WTC11 (cell line): ENCODE measurements around the gene CD48.

Source experiments
- CBFB ChIP-seq: sonication (generic); formaldehyde crosslinking; IDR thresholded peaks from 2 replicates; pipeline ENCODE4 v1.8.1; 2022; ENCODE audit warnings: mild to moderate bottlenecking, low read depth, missing genetic modification reagents
- CTCF ChIP-seq: fragments of 200-600 bp; IDR thresholded peaks from 2 replicates; pipeline ENCODE4 v1.8.0; 2022; ENCODE audit warnings: antibody characterized with exemption
- FOXP1 ChIP-seq: sonication (generic); formaldehyde crosslinking; IDR thresholded peaks from 2 replicates; pipeline ENCODE4 v1.8.0; 2022; ENCODE audit warnings: missing genetic modification reagents, mild to moderate bottlenecking, moderate library complexity, borderline replicate concordance
- TF ChIP-seq, protein P1 (sequence below): sonication (generic); formaldehyde crosslinking; IDR thresholded peaks from 2 replicates; pipeline ENCODE4 v1.8.1; 2023; ENCODE audit warnings: mild to moderate bottlenecking, missing genetic modification reagents

GRCh38 chr1:160651433-160652064 is 60.1 kb downstream of the CD48 start:
- TF ChIP-seq CTCF (no peak), FOXP1 (CRISPR knock-in tag) (no peak), CBFB (CRISPR knock-in tag) (no peak)
- TF ChIP-seq, protein P1, sequence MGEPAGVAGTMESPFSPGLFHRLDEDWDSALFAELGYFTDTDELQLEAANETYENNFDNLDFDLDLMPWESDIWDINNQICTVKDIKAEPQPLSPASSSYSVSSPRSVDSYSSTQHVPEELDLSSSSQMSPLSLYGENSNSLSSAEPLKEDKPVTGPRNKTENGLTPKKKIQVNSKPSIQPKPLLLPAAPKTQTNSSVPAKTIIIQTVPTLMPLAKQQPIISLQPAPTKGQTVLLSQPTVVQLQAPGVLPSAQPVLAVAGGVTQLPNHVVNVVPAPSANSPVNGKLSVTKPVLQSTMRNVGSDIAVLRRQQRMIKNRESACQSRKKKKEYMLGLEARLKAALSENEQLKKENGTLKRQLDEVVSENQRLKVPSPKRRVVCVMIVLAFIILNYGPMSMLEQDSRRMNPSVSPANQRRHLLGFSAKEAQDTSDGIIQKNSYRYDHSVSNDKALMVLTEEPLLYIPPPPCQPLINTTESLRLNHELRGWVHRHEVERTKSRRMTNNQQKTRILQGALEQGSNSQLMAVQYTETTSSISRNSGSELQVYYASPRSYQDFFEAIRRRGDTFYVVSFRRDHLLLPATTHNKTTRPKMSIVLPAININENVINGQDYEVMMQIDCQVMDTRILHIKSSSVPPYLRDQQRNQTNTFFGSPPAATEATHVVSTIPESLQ (CRISPR knock-in tag) = no peak
